ENCODE measurements around the gene TRIAP1.

GRCh38 chr12:120428597-120429229 lies 17.5 kb downstream of the TRIAP1 start:
- TF ChIP-seq CTCF (IDR thresholded peaks at IDR 0.05 in 4 of 5, conservative IDR thresholded peaks at IDR 0.05 in 1 of 5) (no peak), POLR2A (IDR thresholded peaks at IDR 0.05) (no peak)
